ENCODE measurements around the gene ZNF33A.
"Not testable (repeated sequence)": the region's sequence is repeated elsewhere in the genome, so short reads cannot be mapped to it uniquely, and the experiment has no call there.

The ZNF33A gene

GRCh38 chr10:38003588-38003987 lies 6.9 kb upstream of the ZNF33A start:
- H3K4me3 ChIP-seq (ENCODE audit: low read length) = no peak overlapping the region
- WGBS (ENCODE audit: extremely low coverage, insufficient coverage, low lambda C conversion rate) = no CpG with 5 or more reads among the region's 1 CpG
- H4K5ac ChIP-seq (ENCODE audit: low read length) = no peak overlapping the region
- H3K4ac ChIP-seq (ENCODE audit: low read depth, low read length) = no peak overlapping the region
- H3K36me3 ChIP-seq (ENCODE audit: control insufficient read depth, insufficient read depth, low read length) = no peaks in the 10 kb centered on the region
- H2BK15ac ChIP-seq (replicated peaks; ENCODE audit: low read depth) = no peak overlapping the region
- H4K8ac ChIP-seq (ENCODE audit: low read depth, low read length) = no peak overlapping the region
- no peak overlapping the region for H2BK120ac ChIP-seq (ENCODE audit: low read depth, low read length)
- no peak overlapping the region for H3K4me2 ChIP-seq (ENCODE audit: low read length)
- no peak for DNase-seq
- H3K79me1 ChIP-seq (ENCODE audit: low read length) = no peaks in the 10 kb centered on the region
- H3K9ac ChIP-seq (ENCODE audit: low read length) = no peak overlapping the region
- H3K4me1 ChIP-seq (ENCODE audit: control insufficient read depth, low read depth, low read length) = no peaks in the 10 kb centered on the region
- no peak overlapping the region for H3K27ac ChIP-seq (ENCODE audit: low read depth, low read length)
- no peak overlapping the region for H2AK5ac ChIP-seq (ENCODE audit: low read length)
- H3K27me3 ChIP-seq (ENCODE audit: insufficient read depth, low read length, poor library complexity) = no peaks in the 10 kb centered on the region
- no peak overlapping the region for H3K18ac ChIP-seq (ENCODE audit: low read length)
- H2BK5ac ChIP-seq (ENCODE audit: low read length) = no peak overlapping the region
- H3K23ac ChIP-seq (ENCODE audit: low read length) = no peak overlapping the region
- no peak overlapping the region for H3K56ac ChIP-seq (ENCODE audit: low read length)
- no peaks in the 10 kb centered on the region for H3K79me2 ChIP-seq (ENCODE audit: control insufficient read depth, insufficient read depth, low read length)

- H3K4me1 ChIP-seq (ENCODE audit: control insufficient read depth, low read depth, low read length) = no peaks in the 10 kb centered on the region
- H3K36me3 ChIP-seq (ENCODE audit: control insufficient read depth, insufficient read depth, low read length) = no peaks in the 10 kb centered on the region
- no peak overlapping the region for H3K56ac ChIP-seq (ENCODE audit: low read length)
- H3K27ac ChIP-seq (ENCODE audit: low read depth, low read length) = no peak overlapping the region
- H2AK5ac ChIP-seq (ENCODE audit: low read length) = no peak overlapping the region
- no peak overlapping the region for H3K23ac ChIP-seq (ENCODE audit: low read length)
- H3K9ac ChIP-seq (ENCODE audit: low read length) = no peak overlapping the region
- no peak overlapping the region for H3K4me3 ChIP-seq (ENCODE audit: low read length)
- H2BK15ac ChIP-seq (replicated peaks; ENCODE audit: low read depth) = no peak overlapping the region
- peaks cover 2% of the 10 kb centered on the region for H3K79me2 ChIP-seq (ENCODE audit: control insufficient read depth, insufficient read depth, low read length)
- no peak overlapping the region for H2BK120ac ChIP-seq (ENCODE audit: low read depth, low read length)
- no peaks in the 10 kb centered on the region for H3K27me3 ChIP-seq (ENCODE audit: insufficient read depth, low read length, poor library complexity)
- no peak for DNase-seq
- no peaks in the 10 kb centered on the region for H3K79me1 ChIP-seq (ENCODE audit: low read length)
- H3K4ac ChIP-seq (ENCODE audit: low read depth, low read length) = no peak overlapping the region
- no peak overlapping the region for H2BK5ac ChIP-seq (ENCODE audit: low read length)
- H4K5ac ChIP-seq (ENCODE audit: low read length) = no peak overlapping the region
- H3K4me2 ChIP-seq (ENCODE audit: low read length) = no peak overlapping the region
- H3K18ac ChIP-seq (ENCODE audit: low read length) = no peak overlapping the region
- no peak overlapping the region for H4K8ac ChIP-seq (ENCODE audit: low read depth, low read length)
Observed at GRCh38 chr10:38007551-38007950, 2.9 kb upstream of the ZNF33A start.

- Histone ChIP-seq H3K9ac (ENCODE audit: low read length) (no peak overlapping the region), H3K4me1 (ENCODE audit: control insufficient read depth, low read depth, low read length) (no peaks in the 10 kb centered on the region), H3K56ac (ENCODE audit: low read length) (no peak overlapping the region), H3K4me3 (ENCODE audit: low read length) (no peak overlapping the region), H3K79me2 (ENCODE audit: control insufficient read depth, insufficient read depth, low read length) (peaks cover 2% of the 10 kb centered on the region), H3K79me1 (ENCODE audit: low read length) (no peaks in the 10 kb centered on the region), H3K4me2 (ENCODE audit: low read length) (no peak overlapping the region), H3K27me3 (ENCODE audit: insufficient read depth, low read length, poor library complexity) (no peaks in the 10 kb centered on the region), H3K23ac (ENCODE audit: low read length) (no peak overlapping the region), H3K36me3 (ENCODE audit: control insufficient read depth, insufficient read depth, low read length) (no peaks in the 10 kb centered on the region), H2AK5ac (ENCODE audit: low read length) (no peak overlapping the region), H2BK15ac (replicated peaks; ENCODE audit: low read depth) (no peak overlapping the region), H3K27ac (ENCODE audit: low read depth, low read length) (no peak overlapping the region), H3K18ac (ENCODE audit: low read length) (no peak overlapping the region), H4K5ac (ENCODE audit: low read length) (no peak overlapping the region), H2BK120ac (ENCODE audit: low read depth, low read length) (no peak overlapping the region), H4K8ac (ENCODE audit: low read depth, low read length) (no peak overlapping the region), H2BK5ac (ENCODE audit: low read length) (no peak overlapping the region), H3K4ac (ENCODE audit: low read depth, low read length) (no peak overlapping the region)
- no CpG with 5 or more reads among the region's 3 CpGs for WGBS (ENCODE audit: extremely low coverage, insufficient coverage, low lambda C conversion rate)
- DNase-seq = no peak
Observed at GRCh38 chr10:38007991-38008390, 2.5 kb upstream of the ZNF33A start.

GRCh38 chr10:38016354-38016753 lies 5.9 kb downstream of the ZNF33A start:
- H2AK5ac ChIP-seq (ENCODE audit: low read length) = no peak overlapping the region
- peaks cover 2% of the 10 kb centered on the region for H3K36me3 ChIP-seq (ENCODE audit: control insufficient read depth, insufficient read depth, low read length)
- H3K18ac ChIP-seq (ENCODE audit: low read length) = no peak overlapping the region
- no peak overlapping the region for H3K27ac ChIP-seq (ENCODE audit: low read depth, low read length)
- no peak overlapping the region for H3K56ac ChIP-seq (ENCODE audit: low read length)
- H3K4me1 ChIP-seq (ENCODE audit: control insufficient read depth, low read depth, low read length) = no peaks in the 10 kb centered on the region
- no peak overlapping the region for H4K8ac ChIP-seq (ENCODE audit: low read depth, low read length)
- H2BK120ac ChIP-seq (ENCODE audit: low read depth, low read length) = no peak overlapping the region
- no peaks in the 10 kb centered on the region for H3K27me3 ChIP-seq (ENCODE audit: insufficient read depth, low read length, poor library complexity)
- H3K79me2 ChIP-seq (ENCODE audit: control insufficient read depth, insufficient read depth, low read length) = peaks cover 2% of the 10 kb centered on the region
- no peaks in the 10 kb centered on the region for H3K79me1 ChIP-seq (ENCODE audit: low read length)
- H2BK5ac ChIP-seq (ENCODE audit: low read length) = no peak overlapping the region
- no peak overlapping the region for H4K5ac ChIP-seq (ENCODE audit: low read length)
- no peak overlapping the region for H3K4me3 ChIP-seq (ENCODE audit: low read length)
- no peak overlapping the region for H3K9ac ChIP-seq (ENCODE audit: low read length)
- DNase-seq = no peak
- H2BK15ac ChIP-seq (replicated peaks; ENCODE audit: low read depth) = no peak overlapping the region
- WGBS (ENCODE audit: extremely low coverage, insufficient coverage, low lambda C conversion rate) = no CpG with 5 or more reads among the region's 1 CpG
- H3K23ac ChIP-seq (ENCODE audit: low read length) = no peak overlapping the region
- H3K4ac ChIP-seq (ENCODE audit: low read depth, low read length) = no peak overlapping the region
- H3K4me2 ChIP-seq (ENCODE audit: low read length) = no peak overlapping the region

GRCh38 chr10:38019124-38019523 lies 8.6 kb downstream of the ZNF33A start:
- not testable (repeated sequence) for H3K18ac ChIP-seq (ENCODE audit: low read length); H2BK15ac ChIP-seq (replicated peaks; ENCODE audit: low read depth); H3K27ac ChIP-seq (ENCODE audit: low read depth, low read length); H4K8ac ChIP-seq (ENCODE audit: low read depth, low read length); H3K56ac ChIP-seq (ENCODE audit: low read length); DNase-seq; H3K36me3 ChIP-seq (ENCODE audit: control insufficient read depth, insufficient read depth, low read length); H3K23ac ChIP-seq (ENCODE audit: low read length); H4K5ac ChIP-seq (ENCODE audit: low read length); H3K4me3 ChIP-seq (ENCODE audit: low read length); H2BK5ac ChIP-seq (ENCODE audit: low read length); H3K79me2 ChIP-seq (ENCODE audit: control insufficient read depth, insufficient read depth, low read length); H3K79me1 ChIP-seq (ENCODE audit: low read length); H3K4ac ChIP-seq (ENCODE audit: low read depth, low read length); H3K4me2 ChIP-seq (ENCODE audit: low read length); H2AK5ac ChIP-seq (ENCODE audit: low read length); H2BK120ac ChIP-seq (ENCODE audit: low read depth, low read length); H3K9ac ChIP-seq (ENCODE audit: low read length); H3K27me3 ChIP-seq (ENCODE audit: insufficient read depth, low read length, poor library complexity); H3K4me1 ChIP-seq (ENCODE audit: control insufficient read depth, low read depth, low read length)
- no CpG with 5 or more reads among the region's 4 CpGs for WGBS (ENCODE audit: extremely low coverage, insufficient coverage, low lambda C conversion rate)

GRCh38 chr10:38025283-38025682 lies 14.8 kb downstream of the ZNF33A start:
- no peak for DNase-seq
- Histone ChIP-seq H3K36me3 (ENCODE audit: control insufficient read depth, insufficient read depth, low read length) (peaks cover 4% of the 10 kb centered on the region), H3K56ac (ENCODE audit: low read length) (no peak overlapping the region), H3K4me3 (ENCODE audit: low read length) (no peak overlapping the region), H4K8ac (ENCODE audit: low read depth, low read length) (no peak overlapping the region), H3K4ac (ENCODE audit: low read depth, low read length) (no peak overlapping the region), H2AK5ac (ENCODE audit: low read length) (no peak overlapping the region), H3K4me2 (ENCODE audit: low read length) (no peak overlapping the region), H3K79me1 (ENCODE audit: low read length) (no peaks in the 10 kb centered on the region), H3K9ac (ENCODE audit: low read length) (no peak overlapping the region), H2BK120ac (ENCODE audit: low read depth, low read length) (no peak overlapping the region), H3K27ac (ENCODE audit: low read depth, low read length) (no peak overlapping the region), H4K5ac (ENCODE audit: low read length) (no peak overlapping the region), H2BK15ac (replicated peaks; ENCODE audit: low read depth) (no peak overlapping the region), H3K27me3 (ENCODE audit: insufficient read depth, low read length, poor library complexity) (no peaks in the 10 kb centered on the region), H3K23ac (ENCODE audit: low read length) (no peak overlapping the region), H3K18ac (ENCODE audit: low read length) (no peak overlapping the region), H3K4me1 (ENCODE audit: control insufficient read depth, low read depth, low read length) (no peaks in the 10 kb centered on the region), H3K79me2 (ENCODE audit: control insufficient read depth, insufficient read depth, low read length) (no peaks in the 10 kb centered on the region), H2BK5ac (ENCODE audit: low read length) (no peak overlapping the region)
- no CpG with 5 or more reads among the region's 3 CpGs for WGBS (ENCODE audit: extremely low coverage, insufficient coverage, low lambda C conversion rate)

All from mesendoderm (in vitro differentiated cells).